Measurements from ENCODE around the gene STAU1.
"Not testable (repeated sequence)": the region's sequence is repeated elsewhere in the genome, so short reads cannot be mapped to it uniquely, and the experiment has no call there.

Gene STAU1, protein sequence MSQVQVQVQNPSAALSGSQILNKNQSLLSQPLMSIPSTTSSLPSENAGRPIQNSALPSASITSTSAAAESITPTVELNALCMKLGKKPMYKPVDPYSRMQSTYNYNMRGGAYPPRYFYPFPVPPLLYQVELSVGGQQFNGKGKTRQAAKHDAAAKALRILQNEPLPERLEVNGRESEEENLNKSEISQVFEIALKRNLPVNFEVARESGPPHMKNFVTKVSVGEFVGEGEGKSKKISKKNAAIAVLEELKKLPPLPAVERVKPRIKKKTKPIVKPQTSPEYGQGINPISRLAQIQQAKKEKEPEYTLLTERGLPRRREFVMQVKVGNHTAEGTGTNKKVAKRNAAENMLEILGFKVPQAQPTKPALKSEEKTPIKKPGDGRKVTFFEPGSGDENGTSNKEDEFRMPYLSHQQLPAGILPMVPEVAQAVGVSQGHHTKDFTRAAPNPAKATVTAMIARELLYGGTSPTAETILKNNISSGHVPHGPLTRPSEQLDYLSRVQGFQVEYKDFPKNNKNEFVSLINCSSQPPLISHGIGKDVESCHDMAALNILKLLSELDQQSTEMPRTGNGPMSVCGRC

GRCh38 chr20:49187851-49188641 is at the start of gene STAU1:
TSS of gene STAU1 (minus strand) at chr20:49188334. CDS start at chr20:49166201, 22,133 bp downstream.
- DNase-seq, result peak; percentile 94

DNA sequence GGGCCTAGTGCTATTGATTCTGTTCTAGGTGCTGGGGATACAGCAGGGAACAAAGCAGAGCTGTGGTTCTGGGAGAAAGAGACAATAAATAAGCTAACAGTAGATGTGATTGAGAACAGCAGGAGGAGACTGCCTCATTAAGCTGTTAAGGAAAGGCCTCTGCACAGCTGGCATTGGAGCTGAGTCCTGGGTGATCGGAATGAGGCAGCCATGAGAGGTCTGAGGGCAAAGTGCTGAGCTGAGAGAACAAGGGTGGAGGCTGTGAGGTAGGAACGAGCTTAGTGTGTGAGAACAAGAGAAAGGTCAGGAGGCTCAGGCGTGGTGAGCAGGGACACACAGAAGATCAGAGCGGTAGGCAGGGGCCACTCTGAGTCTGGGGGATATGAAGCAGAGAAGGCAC is 49.4 kb upstream of the STAU1 start:
- DNase-seq, result no peak

DNA sequence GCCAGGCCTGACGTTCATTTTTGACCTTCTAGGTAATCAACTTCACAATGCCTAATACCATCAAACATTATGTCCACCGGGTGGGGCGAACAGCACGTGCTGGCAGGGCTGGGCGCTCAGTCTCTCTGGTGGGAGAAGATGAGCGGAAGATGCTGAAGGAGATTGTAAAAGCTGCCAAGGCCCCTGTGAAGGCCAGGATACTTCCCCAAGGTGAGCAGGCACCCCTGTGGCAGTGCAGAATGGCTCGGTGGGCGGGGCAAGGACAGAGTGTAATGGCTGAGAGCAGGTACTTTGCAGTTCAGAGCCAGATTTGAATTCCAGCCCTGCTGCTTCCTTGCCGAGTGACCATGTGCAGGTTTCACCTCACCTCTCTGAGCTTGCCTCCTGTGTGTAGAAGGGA is 48.2 kb upstream of the STAU1 start:
- no peak for DNase-seq

DNA sequence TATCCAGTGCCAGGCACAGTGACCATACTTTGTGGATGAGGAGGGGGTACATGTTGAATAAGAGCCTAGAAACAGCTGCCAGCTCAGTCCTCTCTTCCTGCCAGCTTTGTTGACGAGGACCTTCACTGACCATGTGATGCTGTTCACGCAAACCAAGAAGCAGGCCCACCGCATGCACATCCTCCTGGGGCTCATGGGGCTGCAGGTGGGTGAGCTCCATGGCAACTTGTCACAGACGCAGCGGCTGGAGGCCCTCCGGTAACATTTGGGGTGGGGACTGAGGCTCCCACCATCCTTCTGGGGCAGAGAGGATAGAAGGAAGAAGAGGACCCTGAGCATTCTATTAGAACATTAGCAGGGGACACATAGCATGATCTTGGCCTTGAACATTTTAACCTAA is 46.7 kb upstream of the STAU1 start:
- DNase-seq, result no peak

GRCh38 chr20:49233226-49233625 is 45.1 kb upstream of the STAU1 start:
- no peak for DNase-seq

GRCh38 chr20:49231471-49231870 is 43.3 kb upstream of the STAU1 start:
- no peak for DNase-seq

DNA sequence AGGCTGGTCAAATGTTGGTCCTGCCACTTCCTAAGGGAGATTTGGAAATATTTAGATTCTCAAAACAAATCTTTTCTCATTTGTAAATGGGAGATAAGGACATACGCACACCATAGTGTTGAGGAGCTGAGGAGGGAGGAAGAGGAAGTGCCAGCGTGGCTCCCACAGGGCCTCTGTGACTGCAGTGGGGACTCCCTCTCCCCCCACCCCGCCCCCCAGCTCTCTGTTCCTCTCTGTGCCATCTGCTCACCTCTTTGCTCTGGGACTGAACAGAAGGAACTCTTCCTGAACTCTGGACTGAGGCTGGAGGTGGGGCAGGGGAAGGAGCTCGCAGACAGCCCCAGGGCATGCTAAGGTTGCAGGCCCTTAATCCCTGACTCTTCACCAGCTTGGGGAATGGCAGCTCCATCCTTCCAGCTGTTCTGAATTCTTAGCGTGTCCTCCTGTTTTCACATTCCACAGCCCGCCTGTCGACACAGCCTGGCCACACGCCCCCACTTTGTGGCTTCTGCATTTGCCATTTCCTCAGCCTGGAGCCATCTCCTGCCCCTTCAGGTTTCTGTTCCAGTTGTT is 42.5 kb upstream of the STAU1 start:
- no peak for DNase-seq

GRCh38 chr20:49230021-49230420 is 41.9 kb upstream of the STAU1 start:
- DNase-seq, result no peak

- DNase-seq, result no peak
Measured at GRCh38 chr20:49229381-49229780, 41.2 kb upstream of the STAU1 start.

DNA sequence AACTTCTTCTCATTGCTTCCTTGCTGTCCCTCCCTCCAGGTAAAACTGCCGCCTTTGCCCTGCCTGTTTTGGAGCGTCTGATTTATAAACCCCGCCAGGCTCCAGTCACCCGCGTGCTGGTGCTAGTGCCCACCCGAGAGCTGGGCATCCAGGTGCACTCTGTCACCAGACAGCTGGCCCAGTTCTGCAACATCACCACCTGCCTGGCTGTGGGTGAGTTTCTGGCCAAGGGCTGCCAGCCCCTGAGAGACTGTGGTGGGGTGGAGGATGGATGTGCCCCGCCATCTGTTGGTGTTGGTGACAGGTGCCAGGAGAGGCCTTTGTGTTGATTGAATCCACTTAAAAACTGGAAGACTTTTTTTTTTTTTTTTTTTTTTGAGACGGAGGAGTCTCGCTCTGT is 40.5 kb upstream of the STAU1 start:
- no peak for DNase-seq

DNA sequence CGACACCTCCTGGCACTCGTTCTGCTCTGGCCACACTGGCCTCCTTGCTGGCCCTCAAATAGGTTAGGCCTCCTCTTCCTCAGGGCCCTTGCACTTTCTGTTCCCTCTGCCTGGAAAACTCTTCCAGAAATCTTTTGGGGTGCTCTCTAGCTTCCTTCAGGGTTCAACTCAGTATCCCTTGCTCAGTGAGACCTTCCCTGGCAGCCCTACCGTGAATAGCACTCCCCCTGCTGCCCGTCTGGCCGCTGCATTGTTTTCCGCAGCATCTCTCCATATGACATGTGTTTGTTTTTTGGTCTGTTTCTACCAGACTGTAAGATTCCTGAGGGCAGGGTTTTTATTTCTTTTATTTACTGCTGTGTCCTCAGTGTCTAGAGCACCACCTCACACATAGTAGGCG is 37.8 kb upstream of the STAU1 start:
- no peak for DNase-seq

DNA sequence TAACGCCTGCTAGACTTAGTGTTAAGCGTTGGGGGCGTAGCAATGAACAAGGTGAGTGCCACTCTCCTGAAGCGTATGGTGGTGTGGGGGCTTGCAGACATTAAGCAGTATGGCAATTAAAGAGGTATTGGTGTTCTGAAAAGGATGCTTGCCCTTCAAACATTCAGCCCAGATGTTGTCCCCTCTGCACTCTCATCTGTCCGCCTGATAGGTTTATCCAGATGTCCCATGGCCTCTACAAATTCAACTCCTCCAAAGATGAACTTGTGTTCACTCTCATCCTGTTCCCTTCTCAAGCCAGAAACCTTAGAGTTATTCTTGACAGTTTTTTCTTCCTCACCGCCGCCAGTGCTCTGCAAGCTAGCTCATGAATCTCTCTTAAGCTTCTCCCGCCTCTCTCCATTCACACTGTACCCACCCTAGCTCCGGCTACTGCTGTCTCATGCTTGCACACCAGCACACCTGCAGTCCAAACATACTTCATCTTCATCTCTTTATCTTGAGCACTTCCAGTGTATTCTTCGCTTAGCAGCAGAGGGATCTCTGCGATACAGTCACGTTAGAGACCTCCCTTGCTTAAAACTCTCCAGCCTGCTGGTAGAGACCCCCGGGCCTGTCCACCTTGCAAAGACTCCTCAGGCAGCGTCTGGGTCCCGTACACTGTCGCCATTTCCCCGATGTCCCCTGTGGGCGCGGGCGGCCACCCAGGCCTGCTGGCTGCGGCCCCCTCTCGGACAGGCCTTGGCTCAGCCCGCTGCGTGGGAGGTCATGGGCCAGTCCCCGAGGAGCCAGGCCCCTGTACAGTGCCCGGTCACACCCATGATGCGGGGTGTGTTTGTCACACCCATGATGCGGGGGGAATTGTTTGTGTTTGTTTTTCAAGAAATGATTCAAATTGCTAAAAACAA is 32.0 kb upstream of the STAU1 start:
- DNase-seq, result no peak

GRCh38 chr20:49219091-49219923 is 31.2 kb upstream of the STAU1 start, which contains the start of gene DDX27:
TSS of gene DDX27 (plus strand) at chr20:49219416. CDS start at chr20:49219449, 33 bp downstream.
- DNase-seq, result peak; percentile 98

DNA sequence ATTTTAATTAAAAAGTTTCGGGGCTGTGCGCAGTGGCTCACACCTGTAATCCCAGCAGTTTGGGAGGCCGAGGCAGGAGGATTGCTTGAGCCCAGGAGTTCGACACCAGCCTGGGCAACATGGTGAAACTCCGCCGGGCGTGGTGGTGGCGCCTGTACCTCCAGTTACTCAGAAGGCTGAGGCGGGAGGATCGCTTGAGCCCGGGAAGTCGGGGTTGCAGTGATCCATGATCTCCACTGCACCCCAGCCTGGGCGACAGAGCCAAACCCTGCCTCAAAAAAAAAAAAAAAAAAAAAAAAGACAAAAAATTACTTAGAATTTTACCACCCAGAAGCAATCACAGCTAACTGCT is 30.6 kb upstream of the STAU1 start:
- DNase-seq, result not testable (repeated sequence)

GRCh38 chr20:49216991-49217578 is 29.0 kb upstream of the STAU1 start:
- peak; percentile 91 for DNase-seq

DNA sequence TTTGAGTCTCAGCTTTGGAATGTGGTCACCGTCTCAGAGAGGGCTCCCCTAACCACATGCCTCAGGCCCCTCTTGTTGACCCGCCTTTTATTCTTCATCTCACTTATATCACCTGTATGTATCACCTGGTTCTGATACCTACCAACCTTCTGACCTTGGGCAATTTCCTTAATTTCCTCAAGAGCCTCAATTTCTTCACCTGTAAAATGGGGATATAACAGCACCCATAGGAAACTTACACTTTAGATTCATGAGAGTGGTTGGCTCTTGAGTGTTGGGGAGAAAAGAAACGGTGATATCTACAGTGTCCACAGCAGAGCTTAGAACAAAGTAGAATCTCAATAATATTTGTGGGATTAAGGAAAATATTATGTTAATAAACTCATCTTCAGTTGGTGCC is 27.1 kb upstream of the STAU1 start:
- DNase-seq, result no peak

- no peak for DNase-seq
Measured at GRCh38 chr20:49214571-49214970, 26.4 kb upstream of the STAU1 start.

- no peak for DNase-seq
Measured at GRCh38 chr20:49210757-49211110, 22.6 kb upstream of the STAU1 start.

- no peak for DNase-seq
Measured at GRCh38 chr20:49210101-49210756, 22.1 kb upstream of the STAU1 start.

DNA sequence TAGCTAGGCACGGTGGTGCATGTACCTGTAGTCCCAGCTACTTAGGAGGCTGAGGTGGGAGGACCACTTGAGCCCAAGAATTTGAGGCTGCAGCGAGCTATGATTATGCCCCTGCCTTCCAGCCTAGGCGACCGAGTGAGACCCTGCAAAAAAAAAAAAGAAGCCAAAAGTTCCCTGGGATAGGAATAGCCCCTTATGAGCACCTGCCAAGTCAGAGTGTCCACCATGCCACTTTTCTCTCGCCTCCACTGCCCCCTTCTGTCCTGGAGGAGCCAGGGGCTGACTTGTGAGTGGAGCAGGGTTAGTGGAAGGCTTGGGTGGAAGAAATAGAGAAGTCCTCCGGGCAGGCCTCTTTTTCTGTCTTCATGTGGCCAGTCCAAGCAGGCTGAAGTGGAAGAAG is 18.9 kb upstream of the STAU1 start:
- DNase-seq, result no peak

DNA sequence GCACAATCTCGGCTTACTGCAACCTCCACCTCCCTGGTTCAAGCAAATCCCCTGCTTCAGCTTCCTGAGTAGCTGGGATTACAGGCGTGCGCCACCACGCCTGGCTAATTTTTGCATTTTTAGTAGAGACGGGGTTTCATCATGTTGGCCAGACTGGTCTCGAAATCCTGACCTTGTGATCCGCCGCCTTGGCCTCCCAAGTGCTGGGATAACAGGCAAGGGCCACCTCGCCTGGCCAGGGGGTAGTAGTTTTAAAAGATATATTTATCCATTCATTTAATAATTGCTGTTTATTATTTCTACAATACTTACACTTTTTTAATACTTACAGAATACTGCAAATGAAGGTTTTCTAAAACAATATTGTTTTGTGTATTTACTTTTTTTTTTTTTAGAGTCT is 15.6 kb upstream of the STAU1 start:
- no peak for DNase-seq

Data from CD4-positive, alpha-beta T cell treated with Interleukin-10 for 1 hour (primary cell).